Posterior vena cava (tissue), 2 donors: ENCODE data around the gene TSPAN12. TPM values are rescaled to one million over a fixed set of nuclear protein-coding genes. Genes with fewer than 3 reads are reported as not detected.
"Not testable (repeated sequence)": the region's sequence is repeated elsewhere in the genome, so short reads cannot be mapped to it uniquely, and the experiment has no call there.

Experiments used
- DNase-seq: peaks from one replicate; pipeline ENCODE4 v3.0.0-alpha.2; 2020; ENCODE audit warnings: low spot score
- intact Hi-C, 2 donors: fragments of 100-400 bp; cut with DNase I; formaldehyde crosslinking; loops; one replicate each; pipeline versions ENCODE4 v1.14.1 to v1.14.2; 2022 to 2023
- total RNA-seq, 2 donors: library from RNA; stranded (reverse); fragmentation: NEBNext Ultra II Directional; extraction: Animal tissue kit (Norgen Biotek cat#: 25700); gene quantifications; one replicate each; pipeline ENCODE4 v1.2.1, GENCODE V29; 2021
- donor health status: DM: yes; HTN: yes; CAD: no.
- donor health status: DM: yes; HTN: yes; CAD: no.

The TSPAN12 gene
- total RNA-seq, 2 donors from 2014 or later = 7.5 to 9.8 TPM

- intact Hi-C loops, DNase-seq: not testable (repeated sequence)
Measured at GRCh38 chr7:120781924-120782323, 76.0 kb downstream of the TSPAN12 start.

GRCh38 chr7:120780938-120781337, 77.0 kb downstream of the TSPAN12 start:
- intact Hi-C loops = no loop called here
- no peak for DNase-seq

- intact Hi-C loops, DNase-seq: not testable (repeated sequence)
Measured at GRCh38 chr7:120780451-120780850, 77.5 kb downstream of the TSPAN12 start.

GRCh38 chr7:120779078-120779477, 78.9 kb downstream of the TSPAN12 start:
- DNase-seq, intact Hi-C loops: not testable (repeated sequence)

- intact Hi-C loops = no loop called here
- DNase-seq = no peak
Measured at GRCh38 chr7:120775755-120776154, 82.2 kb downstream of the TSPAN12 start.

GRCh38 chr7:120774481-120774880, 83.5 kb downstream of the TSPAN12 start:
- no peak for DNase-seq
- intact Hi-C loops = no loop called here

GRCh38 chr7:120770206-120770605, 87.7 kb downstream of the TSPAN12 start:
- intact Hi-C loops = no loop called here
- no peak for DNase-seq

- no peak for DNase-seq
- intact Hi-C loops = no loop called here
Measured at GRCh38 chr7:120760851-120761250, 97.1 kb downstream of the TSPAN12 start.

GRCh38 chr7:120760050-120760449, 97.9 kb downstream of the TSPAN12 start:
- DNase-seq = no peak
- intact Hi-C loops = no loop called here

- DNase-seq = no peak
- intact Hi-C loops = no loop called here
Measured at GRCh38 chr7:120743128-120743527, 114.8 kb downstream of the TSPAN12 start.

- intact Hi-C loops = no loop called here
- no peak for DNase-seq
Measured at GRCh38 chr7:120742372-120742771, 115.6 kb downstream of the TSPAN12 start.

- DNase-seq = no peak
- intact Hi-C loops = no loop called here
Measured at GRCh38 chr7:120741371-120742042, 116.4 kb downstream of the TSPAN12 start.

- intact Hi-C loops = no loop called here
- DNase-seq = no peak
Measured at GRCh38 chr7:120740348-120740747, 117.6 kb downstream of the TSPAN12 start.

GRCh38 chr7:120738816-120739215, 119.1 kb downstream of the TSPAN12 start:
- intact Hi-C loops = no loop called here
- DNase-seq = no peak

Other genes with a start within 250 kb of the TSPAN12 start
- gene ING3, start 92.6 kb upstream of the TSPAN12 start, total RNA-seq = 10 to 100 TPM; 13.8 to 17.2 TPM
- 100 to 1,000 TPM in 1 of 2 donors, 10 to 100 TPM in 1; 99.6 to 120 TPM for gene CPED1, start 130.6 kb upstream of the TSPAN12 start, total RNA-seq